ENCODE results near the gene TNFRSF6B.

TNFRSF6B gene

DNA sequence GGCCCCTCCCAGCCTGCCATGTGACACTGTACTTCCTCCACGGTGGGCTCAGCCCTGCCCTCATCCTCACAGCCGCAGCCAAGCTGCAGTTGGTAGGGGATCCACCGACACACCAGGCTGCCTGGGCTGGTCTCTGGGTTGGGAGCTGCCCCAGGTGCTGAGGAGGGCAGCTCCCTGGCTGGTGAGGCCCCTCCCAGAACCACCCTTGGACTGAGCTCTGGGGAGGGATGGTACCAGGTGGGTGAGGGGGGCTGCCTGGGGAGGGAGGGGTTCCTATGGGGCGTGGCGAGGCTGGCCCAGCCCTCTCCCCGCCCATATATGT, 185 bp upstream of the TNFRSF6B start:
- TF ChIP-seq, protein P1, sequence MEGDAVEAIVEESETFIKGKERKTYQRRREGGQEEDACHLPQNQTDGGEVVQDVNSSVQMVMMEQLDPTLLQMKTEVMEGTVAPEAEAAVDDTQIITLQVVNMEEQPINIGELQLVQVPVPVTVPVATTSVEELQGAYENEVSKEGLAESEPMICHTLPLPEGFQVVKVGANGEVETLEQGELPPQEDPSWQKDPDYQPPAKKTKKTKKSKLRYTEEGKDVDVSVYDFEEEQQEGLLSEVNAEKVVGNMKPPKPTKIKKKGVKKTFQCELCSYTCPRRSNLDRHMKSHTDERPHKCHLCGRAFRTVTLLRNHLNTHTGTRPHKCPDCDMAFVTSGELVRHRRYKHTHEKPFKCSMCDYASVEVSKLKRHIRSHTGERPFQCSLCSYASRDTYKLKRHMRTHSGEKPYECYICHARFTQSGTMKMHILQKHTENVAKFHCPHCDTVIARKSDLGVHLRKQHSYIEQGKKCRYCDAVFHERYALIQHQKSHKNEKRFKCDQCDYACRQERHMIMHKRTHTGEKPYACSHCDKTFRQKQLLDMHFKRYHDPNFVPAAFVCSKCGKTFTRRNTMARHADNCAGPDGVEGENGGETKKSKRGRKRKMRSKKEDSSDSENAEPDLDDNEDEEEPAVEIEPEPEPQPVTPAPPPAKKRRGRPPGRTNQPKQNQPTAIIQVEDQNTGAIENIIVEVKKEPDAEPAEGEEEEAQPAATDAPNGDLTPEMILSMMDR (conservative IDR thresholded peaks at IDR 0.05): no peak
- no peak for TF ChIP-seq ZFX (IDR thresholded peaks at IDR 0.05)
- no peak overlapping the region for H3K27ac ChIP-seq

DNA sequence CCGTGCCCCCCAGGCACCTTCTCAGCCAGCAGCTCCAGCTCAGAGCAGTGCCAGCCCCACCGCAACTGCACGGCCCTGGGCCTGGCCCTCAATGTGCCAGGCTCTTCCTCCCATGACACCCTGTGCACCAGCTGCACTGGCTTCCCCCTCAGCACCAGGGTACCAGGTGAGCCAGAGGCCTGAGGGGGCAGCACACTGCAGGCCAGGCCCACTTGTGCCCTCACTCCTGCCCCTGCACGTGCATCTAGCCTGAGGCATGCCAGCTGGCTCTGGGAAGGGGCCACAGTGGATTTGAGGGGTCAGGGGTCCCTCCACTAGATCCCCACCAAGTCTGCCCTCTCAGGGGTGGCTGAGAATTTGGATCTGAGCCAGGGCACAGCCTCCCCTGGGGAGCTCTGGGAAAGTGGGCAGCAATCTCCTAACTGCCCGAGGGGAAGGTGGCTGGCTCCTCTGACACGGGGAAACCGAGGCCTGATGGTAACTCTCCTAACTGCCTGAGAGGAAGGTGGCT, 960 bp downstream of the TNFRSF6B start:
- no peak overlapping the region for H3K27ac ChIP-seq
- TF ChIP-seq ZFX (IDR thresholded peaks at IDR 0.05): no peak
- TF ChIP-seq, protein P1 (conservative IDR thresholded peaks at IDR 0.05): no peak

DNA sequence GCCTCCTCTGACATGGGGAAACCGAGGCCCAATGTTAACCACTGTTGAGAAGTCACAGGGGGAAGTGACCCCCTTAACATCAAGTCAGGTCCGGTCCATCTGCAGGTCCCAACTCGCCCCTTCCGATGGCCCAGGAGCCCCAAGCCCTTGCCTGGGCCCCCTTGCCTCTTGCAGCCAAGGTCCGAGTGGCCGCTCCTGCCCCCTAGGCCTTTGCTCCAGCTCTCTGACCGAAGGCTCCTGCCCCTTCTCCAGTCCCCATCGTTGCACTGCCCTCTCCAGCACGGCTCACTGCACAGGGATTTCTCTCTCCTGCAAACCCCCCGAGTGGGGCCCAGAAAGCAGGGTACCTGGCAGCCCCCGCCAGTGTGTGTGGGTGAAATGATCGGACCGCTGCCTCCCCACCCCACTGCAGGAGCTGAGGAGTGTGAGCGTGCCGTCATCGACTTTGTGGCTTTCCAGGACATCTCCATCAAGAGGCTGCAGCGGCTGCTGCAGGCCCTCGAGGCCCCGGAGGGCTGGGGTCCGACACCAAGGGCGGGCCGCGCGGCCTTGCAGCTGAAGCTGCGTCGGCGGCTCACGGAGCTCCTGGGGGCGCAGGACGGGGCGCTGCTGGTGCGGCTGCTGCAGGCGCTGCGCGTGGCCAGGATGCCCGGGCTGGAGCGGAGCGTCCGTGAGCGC, 1.6 kb downstream of the TNFRSF6B start:
- TF ChIP-seq, protein P1 (conservative IDR thresholded peaks at IDR 0.05): no peak
- TF ChIP-seq ZFX (IDR thresholded peaks at IDR 0.05): no peak
- no peak overlapping the region for H3K27ac ChIP-seq

DNA sequence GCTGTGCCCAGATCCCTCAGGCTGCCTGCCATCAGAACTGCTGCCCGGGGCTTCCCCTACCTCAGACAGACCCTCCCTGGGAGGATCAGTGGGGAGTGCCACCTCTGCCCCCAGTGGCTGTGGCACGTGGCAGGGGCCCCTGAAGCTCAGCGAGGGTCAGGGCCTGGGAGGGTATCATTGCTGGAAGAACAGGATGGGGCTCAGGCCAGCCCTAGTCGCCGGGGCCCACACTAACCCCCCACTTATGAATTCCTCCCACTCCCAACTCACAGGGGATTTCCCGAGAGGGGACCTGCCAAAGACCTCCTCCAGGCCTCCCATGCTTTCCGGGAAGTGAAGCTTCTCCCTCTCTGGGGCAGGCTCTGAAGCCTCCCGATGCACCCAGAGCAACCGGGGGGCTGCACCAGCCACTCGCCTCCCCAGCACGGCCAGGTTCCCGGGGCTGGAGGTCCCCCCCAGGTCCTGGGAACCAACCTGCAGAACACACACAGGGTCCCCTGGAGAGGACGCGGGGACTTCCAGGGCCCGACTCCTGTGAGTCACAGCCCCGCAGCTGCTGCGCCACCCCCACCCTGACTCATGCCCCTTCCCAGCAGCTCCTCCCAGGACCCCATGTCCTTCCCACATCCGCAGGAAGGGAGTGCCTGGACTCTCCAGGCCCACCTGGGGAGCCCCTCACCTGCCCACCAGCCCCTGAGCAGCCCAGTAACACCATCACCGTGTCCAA, 2.5 kb downstream of the TNFRSF6B start:
- TF ChIP-seq, protein P1 (conservative IDR thresholded peaks at IDR 0.05): no peak
- no peak for TF ChIP-seq ZFX (IDR thresholded peaks at IDR 0.05)
- no peak overlapping the region for H3K27ac ChIP-seq

DNA sequence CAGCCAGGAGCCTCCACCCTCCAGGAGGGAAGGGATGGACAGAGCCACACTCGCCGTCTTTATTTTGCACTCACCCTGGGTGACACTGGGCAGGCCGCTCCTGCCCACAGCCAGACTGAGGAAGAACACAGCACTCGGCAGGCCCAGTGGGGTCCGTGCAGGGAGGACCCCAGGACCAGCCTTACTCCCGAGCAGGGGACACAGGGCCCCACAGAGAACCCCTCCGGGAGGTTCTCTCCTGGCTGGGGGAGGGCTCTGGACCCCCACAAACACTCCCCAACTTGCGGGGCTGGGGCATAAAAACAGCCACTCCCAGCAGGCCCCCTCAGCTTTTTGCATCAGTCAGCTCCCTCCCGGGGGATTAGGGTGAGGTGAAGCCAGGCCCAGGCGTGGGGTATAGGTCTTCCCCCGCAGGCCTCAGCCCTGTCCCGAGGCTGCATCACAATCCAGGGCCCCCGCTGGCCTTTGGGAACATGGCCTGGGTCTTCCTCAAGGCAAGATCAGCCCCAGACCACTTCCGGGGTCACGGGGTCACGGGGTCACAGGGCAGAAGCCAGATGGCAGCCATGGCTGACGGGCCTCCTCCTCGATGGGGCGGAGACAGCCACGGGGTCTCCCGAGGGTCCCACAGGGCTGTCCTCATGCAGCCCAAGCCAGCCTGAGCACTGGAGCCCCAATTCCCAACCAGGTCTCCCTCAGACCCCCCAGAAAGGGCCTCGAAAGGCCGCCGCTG, 3.2 kb downstream of the TNFRSF6B start:
- TF ChIP-seq, protein P1 (conservative IDR thresholded peaks at IDR 0.05): no peak
- no peak for TF ChIP-seq ZFX (IDR thresholded peaks at IDR 0.05)
- no peak overlapping the region for H3K27ac ChIP-seq

DNA sequence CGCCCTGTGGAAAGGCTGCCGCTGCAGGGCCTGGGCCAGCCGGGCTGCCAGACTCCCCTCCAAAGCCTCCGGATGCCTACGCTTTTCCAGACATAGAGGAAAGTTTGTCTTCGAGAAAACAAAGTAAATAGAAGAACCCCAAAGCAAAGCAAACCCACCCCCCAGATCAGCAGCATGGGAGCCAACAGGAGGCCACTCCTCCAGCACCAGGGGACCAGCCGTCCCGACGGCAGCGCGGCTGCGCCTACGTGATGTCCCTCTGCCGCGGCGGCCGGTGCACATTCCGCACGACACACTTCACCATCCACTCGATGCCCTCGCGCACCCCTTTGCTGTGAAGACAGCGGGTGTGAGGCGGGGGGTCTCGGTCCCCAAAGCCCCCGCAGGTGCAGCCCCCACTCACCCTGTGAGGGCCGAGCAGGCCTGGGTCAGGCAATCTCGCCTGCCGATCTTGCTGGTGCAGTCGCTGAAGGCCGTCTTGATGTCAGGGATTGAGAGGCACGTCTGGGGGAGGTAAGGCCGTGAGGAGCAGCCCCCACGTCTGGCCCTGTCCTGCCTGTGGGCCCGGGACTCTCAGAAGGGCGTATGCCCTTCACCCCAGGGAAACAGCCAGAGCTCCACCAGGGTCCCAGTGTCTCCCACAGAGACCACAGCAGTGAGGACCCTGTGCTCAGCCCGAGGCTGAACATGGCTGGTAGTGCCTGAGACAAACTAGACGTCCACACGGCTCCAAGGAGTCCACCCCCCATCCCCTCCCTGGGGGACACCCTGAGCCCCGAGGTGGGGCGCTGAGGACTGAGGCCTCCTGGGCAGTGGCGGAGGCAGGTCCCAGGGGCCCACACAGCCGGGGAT, 4.0 kb downstream of the TNFRSF6B start:
- TF ChIP-seq, protein P1 (conservative IDR thresholded peaks at IDR 0.05): no peak
- TF ChIP-seq ZFX (IDR thresholded peaks at IDR 0.05): no peak
- H3K27ac ChIP-seq: no peak overlapping the region
